ENCODE data around the gene PTHLH. TPM values are rescaled to one million over a fixed set of nuclear protein-coding genes. Genes with fewer than 3 reads are reported as not detected.

Gene PTHLH
- total RNA-seq, 2 donors from 2014 or later: 0.58 TPM; not detected in 1

- intact Hi-C loops (cut with DNase I): no loop called here
- Histone ChIP-seq H3K4me1 (peaks cover 8% of the 10 kb centered on the region), H3K27me3 (peaks cover 62% of the 10 kb centered on the region), H3K9ac (ENCODE audit: low read depth in 2 of 2, low read length in 2 of 2) (no peak overlapping the region), H3K27ac (no peak overlapping the region), H3K9me3 (no peaks in the 10 kb centered on the region), H3K4me3 (peak overlapping the region; percentile 39), H3K36me3 (no peaks in the 10 kb centered on the region)
- no peak for TF ChIP-seq CTCF (IDR thresholded peaks at IDR 0.05)
- DNase-seq: no peak
Measured at GRCh38 chr12:27970401-27971120, 2.0 kb downstream of the PTHLH start.

GRCh38 chr12:27969624-27970400 lies 2.7 kb downstream of the PTHLH start:
- Histone ChIP-seq H3K27ac (no peak overlapping the region), H3K36me3 (no peaks in the 10 kb centered on the region), H3K4me1 (peaks cover 4% of the 10 kb centered on the region), H3K9ac (ENCODE audit: low read depth in 2 of 2, low read length in 2 of 2) (peak overlapping the region in 1 of 2 donors; percentile 28), H3K9me3 (no peaks in the 10 kb centered on the region), H3K27me3 (peaks cover 54% of the 10 kb centered on the region), H3K4me3 (peak overlapping the region; percentile 39)
- no peak for TF ChIP-seq CTCF (IDR thresholded peaks at IDR 0.05)
- peak; percentile 40 for DNase-seq
- intact Hi-C loops (cut with DNase I): loop anchor here (10.0 kb wide), 1 partner anchor 205 kb away; no protein-coding TSS in a partner anchor

- Histone ChIP-seq H3K9me3 (no peaks in the 10 kb centered on the region), H3K9ac (ENCODE audit: low read depth in 2 of 2, low read length in 2 of 2) (peak overlapping the region in 1 of 2 donors; percentile 3), H3K27ac (no peak overlapping the region), H3K36me3 (no peaks in the 10 kb centered on the region), H3K4me1 (peaks cover 4% of the 10 kb centered on the region), H3K27me3 (peaks cover 47% of the 10 kb centered on the region), H3K4me3 (peak overlapping the region; percentile 39)
- TF ChIP-seq CTCF (IDR thresholded peaks at IDR 0.05): no peak
- no peak for DNase-seq
- intact Hi-C loops (cut with DNase I): loop anchor here (10.0 kb wide), 1 partner anchor 206 kb away; no protein-coding TSS in a partner anchor
Measured at GRCh38 chr12:27968972-27969623, 3.4 kb downstream of the PTHLH start.

- TF ChIP-seq CTCF (IDR thresholded peaks at IDR 0.05): no peak
- Histone ChIP-seq H3K9ac (ENCODE audit: low read depth in 2 of 2, low read length in 2 of 2) (no peak overlapping the region), H3K36me3 (no peaks in the 10 kb centered on the region), H3K27me3 (peaks cover 41% of the 10 kb centered on the region), H3K9me3 (no peaks in the 10 kb centered on the region), H3K4me1 (peaks cover 4% of the 10 kb centered on the region), H3K27ac (no peak overlapping the region), H3K4me3 (no peak overlapping the region)
- intact Hi-C loops (cut with DNase I): loop anchor here (10.0 kb wide), 1 partner anchor 207 kb away; no protein-coding TSS in a partner anchor
- no peak for DNase-seq
Measured at GRCh38 chr12:27967551-27968054, 4.9 kb downstream of the PTHLH start.

GRCh38 chr12:27966870-27967269 lies 5.7 kb downstream of the PTHLH start:
- TF ChIP-seq CTCF (IDR thresholded peaks at IDR 0.05): no peak
- intact Hi-C loops (cut with DNase I): loop anchor here (10.0 kb wide), 1 partner anchor 208 kb away; no protein-coding TSS in a partner anchor
- H3K27ac ChIP-seq: no peak overlapping the region
- no peaks in the 10 kb centered on the region for H3K36me3 ChIP-seq
- H3K27me3 ChIP-seq: peaks cover 41% of the 10 kb centered on the region
- H3K4me3 ChIP-seq: no peak overlapping the region
- no peak overlapping the region for H3K9ac ChIP-seq (ENCODE audit: low read depth in 2 of 2, low read length in 2 of 2)
- H3K4me1 ChIP-seq: peaks cover 4% of the 10 kb centered on the region
- H3K9me3 ChIP-seq: no peaks in the 10 kb centered on the region
- DNase-seq: no peak

All from colonic mucosa (tissue), 4 donors.